SJSA1 (cell line): ENCODE measurements around the gene MYO5A. TPM values are rescaled to one million over a fixed set of nuclear protein-coding genes. Genes with fewer than 3 reads are reported as not detected.

Source experiments
- DNase-seq, 2 experiments: peaks; one replicate each; pipeline ENCODE4 v3.0.0-alpha.2; 2015 to 2020; ENCODE audit warnings: low spot score in 2 of 2, low read depth in 1 of 2
- H3K27ac ChIP-seq: fragments of 250-450 bp; sonication (Bioruptor Pico); 2 replicates; pipeline ENCODE4 v1.5.1; 2020; ENCODE audit warnings: mild to moderate bottlenecking, moderate library complexity
- H3K27me3 ChIP-seq: fragments of 250-450 bp; sonication (Bioruptor Pico); replicated peaks from 2 replicates; pipeline ENCODE4 v1.5.1; 2020; ENCODE audit warnings: mild to moderate bottlenecking, moderate library complexity
- H3K36me3 ChIP-seq: fragments of 250-450 bp; sonication (Bioruptor Pico); 2 replicates; pipeline ENCODE4 v1.5.1; 2020; ENCODE audit warnings: mild to moderate bottlenecking
- H3K4me1 ChIP-seq: fragments of 250-450 bp; sonication (Bioruptor Pico); replicated peaks from 2 replicates; pipeline ENCODE4 v1.6.1; 2021; ENCODE audit warnings: mild to moderate bottlenecking
- H3K4me3 ChIP-seq: fragments of 250-450 bp; sonication (Bioruptor Pico); 2 replicates; pipeline ENCODE4 v1.5.1; 2020; ENCODE audit warnings: mild to moderate bottlenecking
- H3K9me3 ChIP-seq: fragments of 250-450 bp; sonication (Bioruptor Pico); replicated peaks from 2 replicates; pipeline ENCODE4 v1.5.1; 2020; ENCODE audit warnings: mild to moderate bottlenecking
- total RNA-seq: library from RNA; depleted of rRNA; stranded (reverse); fragments of >200 nt; shearing (Covaris generic); gene quantifications from 2 replicates; pipeline ENCODE4 v1.2.3, GENCODE V29; 2014

The MYO5A gene
- total RNA-seq, 1 experiment from 2014 or later = 36.3 TPM

DNA sequence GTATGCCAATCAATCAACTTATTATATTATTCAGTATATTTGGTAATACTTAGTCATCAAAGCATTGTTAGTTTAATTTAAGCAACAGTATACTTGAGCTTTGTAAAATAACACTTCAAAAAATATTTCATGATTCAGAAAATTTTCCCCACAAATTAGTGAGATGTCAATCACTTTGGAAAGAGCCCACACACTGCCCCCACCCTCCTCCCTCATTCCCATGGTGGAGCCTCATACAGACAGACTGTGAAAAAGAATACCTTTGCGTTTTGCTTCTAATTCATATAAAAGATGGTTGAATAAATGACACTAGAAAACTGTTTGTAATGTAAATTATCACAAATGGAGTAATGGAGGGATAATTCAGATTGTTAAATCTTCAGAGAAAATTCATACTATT lies 189.8 kb downstream of the MYO5A start:
- H3K27ac ChIP-seq = no peak overlapping the region
- H3K9me3 ChIP-seq = no peaks in the 10 kb centered on the region
- H3K4me3 ChIP-seq = no peak overlapping the region
- peaks cover 2% of the 10 kb centered on the region; the same call in 1 of the 2 replicates for H3K36me3 ChIP-seq
- no peaks in the 10 kb centered on the region for H3K27me3 ChIP-seq
- DNase-seq = no peak
- H3K4me1 ChIP-seq = peaks cover 45% of the 10 kb centered on the region

DNA sequence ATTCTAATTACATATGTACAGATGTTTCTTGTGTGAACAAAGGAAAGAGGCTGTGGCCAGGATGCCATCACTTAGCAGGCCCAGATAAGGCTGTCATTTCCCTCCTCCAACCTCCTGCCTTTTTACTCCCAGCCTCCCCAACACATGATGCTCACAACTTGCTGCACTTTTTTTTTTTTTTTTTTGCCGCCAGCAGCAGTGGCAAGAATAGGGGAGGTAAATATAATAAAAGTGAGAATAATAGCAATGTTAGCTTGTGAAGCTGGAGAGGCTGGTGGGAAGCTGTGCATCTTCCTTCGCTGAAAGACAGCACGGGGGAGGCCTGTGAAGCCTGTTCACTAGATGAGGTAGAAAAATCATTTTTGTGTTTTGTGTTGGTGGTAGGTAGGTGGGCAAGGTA lies 190.6 kb downstream of the MYO5A start:
- H3K4me1 ChIP-seq = peaks cover 43% of the 10 kb centered on the region
- H3K4me3 ChIP-seq = no peak overlapping the region
- H3K36me3 ChIP-seq = peaks cover 2% of the 10 kb centered on the region; the same call in 1 of the 2 replicates
- H3K27me3 ChIP-seq = no peaks in the 10 kb centered on the region
- DNase-seq = peak in 1 of 2 experiments; percentile 13
- H3K9me3 ChIP-seq = no peaks in the 10 kb centered on the region
- peak overlapping the region; percentile 87 for H3K27ac ChIP-seq

DNA sequence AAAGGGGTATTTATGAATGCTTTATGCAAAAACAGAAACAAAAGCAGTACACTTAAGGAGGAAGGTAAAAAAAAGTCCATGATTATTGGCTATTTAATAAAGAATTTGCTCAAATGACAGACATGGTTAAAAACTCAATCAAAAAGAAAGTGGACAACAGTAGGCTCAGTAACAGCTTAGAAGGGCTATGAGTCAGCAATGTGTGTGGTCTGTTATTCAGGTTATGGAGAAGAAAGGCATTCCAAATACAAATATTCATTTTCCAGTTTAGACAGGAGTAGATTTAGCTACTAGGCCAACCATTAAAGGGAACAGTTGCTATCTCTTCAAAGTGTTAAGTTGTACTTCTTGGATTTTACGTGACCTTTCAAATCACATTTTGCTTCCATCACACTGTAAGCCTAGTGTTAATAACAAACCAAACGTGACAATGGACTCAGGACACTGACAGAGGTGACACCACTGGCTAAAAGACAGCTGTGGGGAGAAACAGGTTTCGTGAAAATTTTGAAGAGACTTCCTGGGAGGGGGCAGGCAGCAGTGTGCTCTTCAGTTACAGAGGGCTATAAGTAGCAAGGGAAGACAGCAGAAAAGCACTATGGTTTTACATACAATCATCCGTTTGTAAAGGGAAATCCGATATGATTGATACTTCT lies 191.4 kb downstream of the MYO5A start:
- DNase-seq = peak; percentile 62 to 87
- no peaks in the 10 kb centered on the region for H3K9me3 ChIP-seq
- peak overlapping the region; percentile 87 for H3K27ac ChIP-seq
- H3K27me3 ChIP-seq = no peaks in the 10 kb centered on the region
- peaks cover 2% of the 10 kb centered on the region; the same call in 1 of the 2 replicates for H3K36me3 ChIP-seq
- H3K4me3 ChIP-seq = no peak overlapping the region
- peaks cover 43% of the 10 kb centered on the region for H3K4me1 ChIP-seq

DNA sequence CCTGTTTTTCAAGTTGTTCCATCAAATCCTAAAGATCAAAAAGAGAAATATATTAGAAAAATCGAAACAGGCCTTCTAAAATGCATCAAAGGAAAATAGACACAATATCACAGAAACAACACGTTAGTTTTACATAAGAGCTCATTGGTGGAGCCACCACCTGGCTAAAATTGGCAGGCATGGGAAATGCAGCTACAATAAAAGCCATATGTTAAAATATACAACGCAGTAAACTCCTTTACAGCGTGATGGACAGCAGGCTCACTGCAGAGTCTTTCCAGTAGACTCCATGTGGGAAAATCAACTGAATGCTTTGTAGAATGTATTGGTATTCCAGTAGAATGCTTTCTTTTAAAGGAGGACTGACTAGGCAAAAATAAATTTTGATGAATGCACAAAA lies 192.2 kb downstream of the MYO5A start:
- no peak for DNase-seq
- Histone ChIP-seq H3K4me3 (no peak overlapping the region), H3K27ac (peak overlapping the region; percentile 87), H3K27me3 (no peaks in the 10 kb centered on the region), H3K4me1 (peaks cover 43% of the 10 kb centered on the region), H3K9me3 (no peaks in the 10 kb centered on the region), H3K36me3 (peaks cover 2% of the 10 kb centered on the region; the same call in 1 of the 2 replicates)

- no peak overlapping the region for H3K4me3 ChIP-seq
- DNase-seq = peak in 1 of 2 experiments; percentile 32
- H3K27ac ChIP-seq = peak overlapping the region; percentile 41
- H3K4me1 ChIP-seq = peaks cover 43% of the 10 kb centered on the region
- no peaks in the 10 kb centered on the region for H3K9me3 ChIP-seq
- H3K27me3 ChIP-seq = no peaks in the 10 kb centered on the region
- peaks cover 2% of the 10 kb centered on the region; the same call in 1 of the 2 replicates for H3K36me3 ChIP-seq
Observed at GRCh38 chr15:52334491-52335160, 194.1 kb downstream of the MYO5A start.

DNA sequence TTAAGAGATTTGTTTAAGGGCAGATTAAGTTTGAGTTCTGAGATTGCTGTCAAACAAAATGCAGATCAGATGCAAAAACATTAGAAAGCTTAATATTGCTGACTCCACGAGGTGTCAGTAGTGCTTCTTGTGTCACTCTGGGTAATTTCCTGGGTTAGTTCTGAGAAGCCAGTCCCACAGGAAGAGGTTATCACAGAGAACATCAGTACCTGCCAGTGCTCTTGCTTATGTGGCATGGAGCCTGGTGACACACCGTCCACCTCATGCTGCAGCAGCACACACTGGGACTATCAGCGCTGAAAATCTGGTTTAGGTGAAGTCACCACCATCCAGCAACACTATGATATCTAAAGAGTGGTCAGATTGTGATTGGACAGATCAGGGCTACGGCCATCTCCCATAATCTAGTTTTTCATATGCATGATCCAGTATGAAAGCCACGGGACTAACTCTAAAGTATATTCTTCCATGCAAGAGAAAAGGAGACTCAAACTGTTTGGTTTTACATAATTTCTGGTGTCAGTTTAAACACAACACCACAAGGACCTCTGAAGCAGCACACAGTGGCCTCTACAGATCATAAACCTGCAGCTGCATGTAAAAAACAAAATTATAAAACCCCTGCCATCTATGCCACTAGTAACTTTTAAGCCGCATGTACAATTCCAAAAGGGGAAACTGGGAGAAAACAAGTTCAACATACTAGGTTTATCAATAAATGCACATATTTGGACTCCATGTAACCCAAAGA lies 197.0 kb downstream of the MYO5A start:
- H3K36me3 ChIP-seq = peaks cover 1% of the 10 kb centered on the region

GRCh38 chr15:52329987-52330386 lies 198.7 kb downstream of the MYO5A start:
- H3K27me3 ChIP-seq = no peaks in the 10 kb centered on the region

More for the DNA sequence above, 197.0 kb downstream of the MYO5A start:
- Histone ChIP-seq H3K4me3 (no peak overlapping the region), H3K4me1 (peaks cover 19% of the 10 kb centered on the region), H3K9me3 (no peaks in the 10 kb centered on the region), H3K27ac (no peak overlapping the region), H3K27me3 (no peaks in the 10 kb centered on the region)
- peak in 1 of 2 experiments; percentile 50 for DNase-seq

DNA sequence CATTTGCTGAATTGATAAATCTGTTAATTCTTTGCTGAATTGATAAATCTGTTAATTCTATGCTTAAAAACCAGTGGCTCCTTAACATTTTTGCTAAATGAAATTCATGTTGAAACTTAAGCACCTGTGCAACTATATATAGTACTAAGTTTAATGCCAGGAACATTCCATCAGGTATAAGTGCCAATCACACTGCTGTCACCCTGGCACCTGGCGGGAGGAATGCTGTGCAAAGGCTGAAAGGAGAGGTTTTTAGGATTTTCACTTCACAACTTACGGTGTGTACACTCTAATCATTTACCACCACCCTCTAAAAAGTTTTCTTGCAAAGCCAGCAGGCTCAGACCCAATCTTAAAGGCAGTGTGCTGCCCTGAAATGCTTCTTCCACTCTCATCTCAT lies 199.5 kb downstream of the MYO5A start:
- H3K36me3 ChIP-seq = peaks cover 6% of the 10 kb centered on the region
- H3K9me3 ChIP-seq = no peaks in the 10 kb centered on the region
- no peaks in the 10 kb centered on the region for H3K4me1 ChIP-seq
- no peak for DNase-seq
- H3K27me3 ChIP-seq = no peaks in the 10 kb centered on the region
- no peak overlapping the region for H3K27ac ChIP-seq
- no peak overlapping the region for H3K4me3 ChIP-seq

More at GRCh38 chr15:52329987-52330386, 198.7 kb downstream of the MYO5A start:
- Histone ChIP-seq H3K4me3 (no peak overlapping the region), H3K36me3 (peaks cover 6% of the 10 kb centered on the region), H3K27ac (no peak overlapping the region), H3K4me1 (peaks cover 8% of the 10 kb centered on the region), H3K9me3 (no peaks in the 10 kb centered on the region)
- DNase-seq = no peak

GRCh38 chr15:52328680-52329079 lies 200.0 kb downstream of the MYO5A start:
- no peaks in the 10 kb centered on the region for H3K9me3 ChIP-seq
- no peak overlapping the region for H3K27ac ChIP-seq
- H3K36me3 ChIP-seq = peaks cover 6% of the 10 kb centered on the region
- H3K4me3 ChIP-seq = no peak overlapping the region
- H3K27me3 ChIP-seq = no peaks in the 10 kb centered on the region
- H3K4me1 ChIP-seq = no peaks in the 10 kb centered on the region
- no peak for DNase-seq

GRCh38 chr15:52326756-52327155 lies 201.9 kb downstream of the MYO5A start:
- H3K4me1 ChIP-seq = no peaks in the 10 kb centered on the region
- no peak overlapping the region for H3K4me3 ChIP-seq
- peaks cover 6% of the 10 kb centered on the region for H3K36me3 ChIP-seq
- H3K27me3 ChIP-seq = no peaks in the 10 kb centered on the region
- no peaks in the 10 kb centered on the region for H3K9me3 ChIP-seq
- no peak overlapping the region for H3K27ac ChIP-seq
- DNase-seq = no peak

DNA sequence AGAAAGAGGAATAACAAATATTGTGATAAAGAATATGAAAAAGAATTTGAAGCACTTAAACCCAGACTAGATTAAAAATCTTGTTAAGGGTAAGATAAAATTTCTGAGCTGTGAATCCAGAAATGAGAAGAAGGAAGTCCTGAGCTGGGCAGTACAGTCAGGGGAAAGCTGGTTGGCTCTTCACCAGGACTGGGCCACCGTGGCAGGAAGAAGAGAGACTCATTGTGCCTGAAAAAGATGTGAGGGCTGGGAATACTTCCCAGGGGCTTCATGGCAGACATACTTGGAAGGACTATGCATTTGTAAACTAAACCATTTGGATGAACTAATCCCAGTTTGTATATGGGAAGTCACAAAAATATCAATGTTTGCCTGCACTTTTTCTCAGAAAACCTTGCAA lies 204.6 kb downstream of the MYO5A start:
- H3K4me1 ChIP-seq = no peaks in the 10 kb centered on the region
- H3K27me3 ChIP-seq = no peaks in the 10 kb centered on the region
- H3K36me3 ChIP-seq = peaks cover 8% of the 10 kb centered on the region
- no peak overlapping the region for H3K27ac ChIP-seq
- no peaks in the 10 kb centered on the region for H3K9me3 ChIP-seq
- no peak overlapping the region for H3K4me3 ChIP-seq
- no peak for DNase-seq

DNA sequence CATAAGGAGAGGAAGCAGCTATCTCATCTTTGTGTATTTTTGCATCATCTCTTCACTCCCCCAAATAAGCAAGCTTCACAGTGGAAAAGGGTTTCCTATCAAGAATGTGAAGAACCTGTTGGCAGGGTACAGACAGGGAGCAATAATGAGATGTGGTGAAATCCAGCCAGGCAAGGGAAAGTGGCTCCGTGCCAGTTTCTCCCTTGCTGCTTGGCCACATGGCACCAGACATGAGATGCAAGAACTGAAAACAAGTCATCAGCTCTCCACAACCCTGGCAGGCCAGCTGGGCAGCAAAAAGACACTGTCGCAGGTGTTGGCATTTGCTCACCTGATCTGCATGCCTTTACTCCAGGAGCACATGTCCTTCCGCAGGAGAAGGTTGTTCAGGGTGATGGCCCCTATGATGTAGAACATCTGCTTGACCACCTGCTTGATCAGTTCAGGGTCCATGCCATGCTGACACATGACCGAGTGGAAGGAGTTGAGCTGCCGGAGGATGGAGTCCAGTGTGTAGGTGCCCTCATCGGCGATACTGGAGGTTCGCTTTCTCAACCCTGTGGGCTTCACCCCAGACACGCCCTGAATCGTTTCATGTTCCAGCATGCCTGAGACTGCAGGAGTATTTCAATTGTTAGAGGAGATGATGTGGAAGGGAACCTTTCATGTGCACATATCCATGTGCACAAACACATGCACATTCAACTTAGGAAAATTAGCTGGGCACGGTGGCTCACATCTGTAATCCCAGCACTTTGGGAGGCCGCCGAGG lies 209.8 kb downstream of the MYO5A start:
- no peaks in the 10 kb centered on the region for H3K4me1 ChIP-seq
- no peaks in the 10 kb centered on the region for H3K27me3 ChIP-seq
- H3K9me3 ChIP-seq = no peaks in the 10 kb centered on the region
- H3K27ac ChIP-seq = no peak overlapping the region
- no peak overlapping the region for H3K4me3 ChIP-seq
- peaks cover 7% of the 10 kb centered on the region; the same call in 1 of the 2 replicates for H3K36me3 ChIP-seq
- DNase-seq = no peak

GRCh38 chr15:52317688-52318087 lies 211.0 kb downstream of the MYO5A start:
- Histone ChIP-seq H3K4me3 (no peak overlapping the region), H3K9me3 (no peaks in the 10 kb centered on the region), H3K27me3 (no peaks in the 10 kb centered on the region), H3K27ac (no peak overlapping the region), H3K36me3 (peaks cover 11% of the 10 kb centered on the region; the same call in 1 of the 2 replicates), H3K4me1 (no peaks in the 10 kb centered on the region)
- no peak for DNase-seq
